Hepatocyte (in vitro differentiated cells): Measurements from ENCODE around the gene STK39. TPM values are rescaled to one million over a fixed set of nuclear protein-coding genes. Genes with fewer than 3 reads are reported as not detected.

Source experiments
- DNase-seq: peaks from one replicate; pipeline ENCODE4 v3.0.0-alpha.2; 2016; ENCODE audit warnings: low spot score
- H2AFZ ChIP-seq: fragments of 200-600 bp; sonication (generic); 2 replicates; pipeline ENCODE4 v1.6.0; 2016; ENCODE audit warnings: antibody characterized with exemption, mild to moderate bottlenecking
- H3K27ac ChIP-seq: fragments of 200-600 bp; sonication (generic); 2 replicates; pipeline ENCODE4 v1.5.1; 2016; ENCODE audit warnings: mild to moderate bottlenecking
- H3K27me3 ChIP-seq: fragments of 200-600 bp; sonication (generic); 2 replicates; pipeline ENCODE4 v1.6.1; 2016
- H3K36me3 ChIP-seq: fragments of 200-600 bp; sonication (generic); replicated peaks from 2 replicates; pipeline ENCODE4 v1.5.1; 2016; ENCODE audit warnings: low read depth; ENCODE audit not compliant: insufficient read depth
- H3K4me1 ChIP-seq: fragments of 200-600 bp; sonication (generic); 2 replicates; pipeline ENCODE4 v1.5.1; 2016; ENCODE audit warnings: mild to moderate bottlenecking, moderate library complexity; ENCODE audit not compliant: insufficient read depth
- H3K4me2 ChIP-seq: fragments of 200-600 bp; sonication (generic); 2 replicates; pipeline ENCODE4 v1.6.0; 2016
- H3K4me3 ChIP-seq: fragments of 200-600 bp; sonication (generic); 2 replicates; pipeline ENCODE4 v1.5.1; 2016; ENCODE audit warnings: mild to moderate bottlenecking
- H3K79me2 ChIP-seq: fragments of 200-600 bp; sonication (generic); 2 replicates; pipeline ENCODE4 v1.6.0; 2017; ENCODE audit warnings: mild to moderate bottlenecking
- H3K9me2 ChIP-seq: fragments of 200-600 bp; sonication (generic); replicated peaks from 2 replicates; pipeline ENCODE4 v1.6.0; 2017; ENCODE audit warnings: mild to moderate bottlenecking; ENCODE audit not compliant: insufficient read depth
- H3K9me3 ChIP-seq: fragments of 200-600 bp; sonication (generic); 2 replicates; pipeline ENCODE4 v1.5.1; 2016; ENCODE audit warnings: low read depth, mild to moderate bottlenecking
- H4K20me1 ChIP-seq: fragments of 200-600 bp; sonication (generic); 2 replicates; pipeline ENCODE4 v1.6.0; 2016; ENCODE audit warnings: mild to moderate bottlenecking; ENCODE audit not compliant: insufficient read depth, poor library complexity, severe bottlenecking
- EZH2 ChIP-seq: fragments of 200-600 bp; sonication (generic); IDR thresholded peaks from 2 replicates; pipeline ENCODE4 v1.6.1; 2016; ENCODE audit warnings: antibody characterized with exemption, mild to moderate bottlenecking, borderline replicate concordance
- EZH2phosphoT487 ChIP-seq: fragments of 200-600 bp; sonication (generic); IDR thresholded peaks from one replicate; pipeline ENCODE4 v1.6.1; 2018; ENCODE audit warnings: antibody characterized with exemption, mild to moderate bottlenecking, low read depth, moderate library complexity; ENCODE audit not compliant: unreplicated experiment, severe bottlenecking
- WGBS: methylation state at CpG from one replicate; pipeline ENCODE4 v1.1.6; 2016; ENCODE audit warnings: low lambda C conversion rate; ENCODE audit errors: missing lambda C conversion rate; 5-methylcytosine and 5-hydroxymethylcytosine counted together
- polyA plus RNA-seq: library from polyadenylated mRNA; unstranded; fragments of >200 nt; fragmentation: Nextera tagmentation; extraction: Ambion mirVana; gene quantifications from 2 replicates; pipeline ENCODE4 v1.2.1, GENCODE V29; 2016
- total RNA-seq: library from RNA; depleted of rRNA; stranded (reverse); fragments of >200 nt; gene quantifications from 2 replicates; pipeline ENCODE4 v1.2.3, GENCODE V29; 2014
- TF ChIP-seq, protein P1 (sequence below): fragments of 200-600 bp; sonication (generic); IDR thresholded peaks from 2 replicates; pipeline ENCODE4 v1.5.1; 2016; ENCODE audit warnings: antibody characterized with exemption, mild to moderate bottlenecking; ENCODE audit not compliant: poor library complexity

STK39 gene
- total and polyA plus RNA-seq, 2 experiments from 2014 or later: 26.9 to 39.4 TPM

DNA sequence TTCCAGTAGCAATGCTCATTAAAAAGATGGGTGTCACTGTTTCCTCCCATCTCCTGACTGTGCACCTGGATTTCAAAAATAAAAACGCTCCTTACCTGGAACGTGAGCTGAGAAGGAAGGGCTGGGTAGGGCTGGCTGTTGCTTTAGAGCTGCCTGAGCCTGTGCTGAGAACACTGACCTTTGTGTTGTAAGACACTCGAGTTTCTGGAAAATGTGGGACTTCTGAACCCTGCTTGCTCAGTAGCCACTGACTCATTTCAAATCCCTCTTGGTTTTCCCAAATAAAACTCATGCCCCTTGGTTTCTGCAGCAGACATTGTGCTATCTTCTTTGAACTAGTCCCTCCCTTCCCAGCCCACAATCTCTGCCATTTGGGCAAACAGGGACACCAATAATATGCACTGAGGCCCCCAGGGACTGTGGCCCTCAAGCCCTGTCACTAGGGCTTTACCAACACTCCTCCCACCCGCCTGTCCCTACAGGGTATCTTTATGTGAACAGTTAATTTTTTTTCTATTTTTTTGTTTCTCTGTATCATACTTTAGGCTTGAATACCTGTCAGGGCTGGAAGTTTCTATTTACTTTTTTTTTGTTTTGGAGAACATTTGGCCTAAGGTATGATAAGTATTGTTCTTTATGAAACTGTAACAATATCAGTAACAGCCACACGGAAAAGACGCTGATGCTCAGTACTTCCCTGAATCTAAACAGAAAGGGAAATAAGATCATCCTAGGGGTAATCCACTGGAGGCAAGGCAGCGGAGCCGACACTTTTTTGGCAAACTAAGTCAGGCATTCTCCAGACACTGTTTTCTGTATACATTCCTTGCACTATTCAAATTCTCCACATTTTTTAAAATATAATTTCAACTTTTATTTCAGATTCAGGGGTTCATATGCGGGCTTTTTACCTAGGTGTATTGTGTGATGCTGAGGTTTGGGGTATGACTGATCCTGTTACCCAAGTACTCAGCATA is 280.2 kb downstream of the STK39 start:
- TF ChIP-seq EZH2 (no peak), EZH2phosphoT487 (no peak)
- TF ChIP-seq, protein P1, sequence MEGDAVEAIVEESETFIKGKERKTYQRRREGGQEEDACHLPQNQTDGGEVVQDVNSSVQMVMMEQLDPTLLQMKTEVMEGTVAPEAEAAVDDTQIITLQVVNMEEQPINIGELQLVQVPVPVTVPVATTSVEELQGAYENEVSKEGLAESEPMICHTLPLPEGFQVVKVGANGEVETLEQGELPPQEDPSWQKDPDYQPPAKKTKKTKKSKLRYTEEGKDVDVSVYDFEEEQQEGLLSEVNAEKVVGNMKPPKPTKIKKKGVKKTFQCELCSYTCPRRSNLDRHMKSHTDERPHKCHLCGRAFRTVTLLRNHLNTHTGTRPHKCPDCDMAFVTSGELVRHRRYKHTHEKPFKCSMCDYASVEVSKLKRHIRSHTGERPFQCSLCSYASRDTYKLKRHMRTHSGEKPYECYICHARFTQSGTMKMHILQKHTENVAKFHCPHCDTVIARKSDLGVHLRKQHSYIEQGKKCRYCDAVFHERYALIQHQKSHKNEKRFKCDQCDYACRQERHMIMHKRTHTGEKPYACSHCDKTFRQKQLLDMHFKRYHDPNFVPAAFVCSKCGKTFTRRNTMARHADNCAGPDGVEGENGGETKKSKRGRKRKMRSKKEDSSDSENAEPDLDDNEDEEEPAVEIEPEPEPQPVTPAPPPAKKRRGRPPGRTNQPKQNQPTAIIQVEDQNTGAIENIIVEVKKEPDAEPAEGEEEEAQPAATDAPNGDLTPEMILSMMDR: no peak
- H3K36me3 ChIP-seq: peaks cover under 1% of the 10 kb centered on the region
- DNase-seq: peak; percentile 11
- H3K9me2 ChIP-seq: no peaks in the 10 kb centered on the region
- WGBS: 83% methylated on average over 9 of the region's 9 CpGs
- no peak overlapping the region for H2AFZ ChIP-seq
- H4K20me1 ChIP-seq: no peaks in the 10 kb centered on the region
- H3K4me2 ChIP-seq: no peak overlapping the region
- peaks cover 14% of the 10 kb centered on the region for H3K9me3 ChIP-seq
- no peak overlapping the region for H3K4me3 ChIP-seq
- no peaks in the 10 kb centered on the region for H3K27me3 ChIP-seq
- no peak overlapping the region for H3K27ac ChIP-seq
- H3K79me2 ChIP-seq: no peaks in the 10 kb centered on the region
- peaks cover 5% of the 10 kb centered on the region for H3K4me1 ChIP-seq

GRCh38 chr2:167965907-167966761 is 281.3 kb downstream of the STK39 start:
- WGBS: 69% methylated on average over 5 of the region's 5 CpGs
- no peaks in the 10 kb centered on the region for H3K36me3 ChIP-seq
- H3K9me3 ChIP-seq: peaks cover 7% of the 10 kb centered on the region
- H3K9me2 ChIP-seq: no peaks in the 10 kb centered on the region
- H3K79me2 ChIP-seq: no peaks in the 10 kb centered on the region
- H3K4me1 ChIP-seq: peaks cover 5% of the 10 kb centered on the region
- no peak overlapping the region for H3K4me3 ChIP-seq
- TF ChIP-seq EZH2 (no peak), EZH2phosphoT487 (no peak)
- TF ChIP-seq, protein P1: no peak
- H3K27me3 ChIP-seq: no peaks in the 10 kb centered on the region
- no peak overlapping the region for H3K4me2 ChIP-seq
- no peak for DNase-seq
- H2AFZ ChIP-seq: no peak overlapping the region
- no peaks in the 10 kb centered on the region for H4K20me1 ChIP-seq
- H3K27ac ChIP-seq: no peak overlapping the region

DNA sequence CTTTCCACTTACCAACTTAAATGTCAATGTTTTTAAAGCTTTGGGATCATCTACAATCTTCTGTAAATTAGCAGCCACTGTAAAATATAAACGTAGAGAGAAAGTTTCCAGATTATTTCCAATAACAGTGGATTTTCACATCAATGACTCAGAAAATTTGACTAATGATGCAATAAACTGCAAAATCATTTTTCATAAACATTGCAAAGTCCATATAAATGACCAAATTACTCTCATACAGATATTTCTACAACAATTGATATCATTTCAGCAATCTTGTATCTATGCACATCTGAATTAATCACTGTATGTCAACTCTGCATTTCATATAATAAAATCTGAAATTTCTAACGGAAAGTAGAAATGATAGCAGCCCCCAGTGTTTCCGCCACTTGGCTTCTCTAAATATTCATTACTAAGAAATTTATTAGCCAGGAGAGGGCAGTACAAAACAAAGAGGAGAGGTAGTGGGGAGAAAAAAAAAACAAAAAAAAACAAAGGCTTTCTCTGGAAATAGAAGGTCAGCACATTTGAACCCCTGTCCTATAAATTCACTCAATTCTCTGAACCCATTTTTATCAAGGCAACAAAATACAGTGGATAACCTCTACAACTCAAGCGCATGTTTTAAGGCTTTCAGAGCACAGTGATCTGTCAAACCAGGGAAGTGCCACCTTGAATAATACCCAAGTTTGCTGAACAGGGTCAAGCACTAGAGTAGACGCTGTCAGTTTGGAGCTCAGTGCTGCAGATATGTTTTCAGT is 282.6 kb downstream of the STK39 start:
- H3K9me2 ChIP-seq: no peaks in the 10 kb centered on the region
- H3K4me3 ChIP-seq: no peak overlapping the region
- no peak for DNase-seq
- no peak overlapping the region for H3K4me2 ChIP-seq
- H3K27me3 ChIP-seq: no peaks in the 10 kb centered on the region
- H3K9me3 ChIP-seq: no peaks in the 10 kb centered on the region
- no peaks in the 10 kb centered on the region for H3K36me3 ChIP-seq
- no peak overlapping the region for H3K27ac ChIP-seq
- TF ChIP-seq, protein P1: peak; percentile 35
- TF ChIP-seq EZH2phosphoT487: no peak
- H3K4me1 ChIP-seq: peaks cover 5% of the 10 kb centered on the region
- no peaks in the 10 kb centered on the region for H4K20me1 ChIP-seq
- no peaks in the 10 kb centered on the region for H3K79me2 ChIP-seq
- WGBS: 79% methylated on average over 5 of the region's 5 CpGs
- H2AFZ ChIP-seq: no peak overlapping the region
